ENCODE results near the gene LAMTOR2. TPM values are rescaled to one million over a fixed set of nuclear protein-coding genes. Genes with fewer than 3 reads are reported as not detected.
A peak's percentile ranks its signal among the peaks of the same experiment; 100 is the strongest.
"Not testable (repeated sequence)": the region's sequence is repeated elsewhere in the genome, so short reads cannot be mapped to it uniquely, and the experiment has no call there.

LAMTOR2 gene
- total RNA-seq, 1 donor from 2014 or later = 69.9 TPM

DNA sequence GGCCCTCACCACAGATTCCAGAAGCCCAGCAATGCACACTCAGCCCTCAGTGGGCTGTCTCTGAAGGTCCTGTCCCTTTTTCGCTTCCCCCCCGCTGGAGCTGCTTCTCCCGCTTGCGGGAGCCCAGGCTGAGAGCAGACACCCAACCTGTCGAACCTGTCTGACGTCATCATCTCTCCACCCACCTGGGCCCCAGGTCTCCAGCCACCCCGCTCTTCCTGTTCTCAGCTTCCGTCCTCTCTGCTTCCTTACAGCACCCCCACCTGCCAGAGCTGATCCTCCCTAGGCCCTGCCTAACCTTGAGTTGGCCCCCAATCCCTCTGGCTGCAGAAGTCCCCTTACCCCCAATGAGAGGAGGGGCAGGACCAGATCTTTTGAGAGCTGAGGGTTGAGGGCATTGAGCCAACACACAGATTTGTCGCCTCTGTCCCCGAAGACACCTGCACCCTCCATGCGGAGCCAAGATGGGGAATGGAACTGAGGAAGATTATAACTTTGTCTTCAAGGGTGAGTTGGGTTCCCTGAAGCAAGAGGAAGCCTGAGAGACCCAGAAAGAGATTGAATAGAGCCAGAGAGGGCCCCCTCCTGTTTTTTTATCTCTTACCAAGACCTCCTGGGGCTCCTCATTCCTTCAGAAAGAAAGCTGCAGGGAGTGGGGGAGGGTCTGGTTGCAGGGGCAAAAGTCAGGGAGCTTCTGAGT lies 6.5 kb downstream of the LAMTOR2 start, which contains the start of gene RAB25:
TSS of gene RAB25 (plus strand) at position 224 of the 700 bp plus-strand sequence. CDS start at position 465, 241 bp downstream.
- Mint-ChIP-seq H3K9me3 (no peaks in the 10 kb centered on the region), H3K4me3 (no peak within 1 kb of the TSS), H3K4me1 (peaks cover 11% of the 10 kb centered on the region), H3K36me3 (ENCODE audit: low read depth) (peaks cover 18% of the 10 kb centered on the region), H3K27me3 (no peaks in the 10 kb centered on the region), H3K27ac (no peak within 1 kb of the TSS)
- intact Hi-C loops (cut with micrococcal nuclease) = no loop called here
- no peak for DNase-seq

DNA sequence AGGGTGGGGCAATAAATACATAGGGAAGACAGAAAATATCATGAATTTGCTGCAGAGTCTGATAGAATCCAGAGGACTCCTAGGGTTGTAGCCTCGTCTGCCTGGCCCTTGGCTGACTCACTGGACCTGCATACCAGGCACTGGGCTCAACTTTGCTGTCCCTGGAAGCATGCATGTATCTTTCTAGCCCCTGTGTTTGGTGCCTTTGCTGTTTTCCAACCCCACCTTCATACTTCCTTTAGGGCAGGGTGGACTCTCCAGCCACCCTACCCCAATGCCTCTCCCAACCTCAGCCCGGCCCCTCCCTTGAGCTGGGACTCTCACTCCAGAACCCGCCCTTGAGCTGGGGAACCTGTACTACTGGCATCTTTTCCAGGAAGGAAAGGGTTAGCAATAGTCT lies 7.6 kb downstream of the LAMTOR2 start:
- no peak overlapping the region for H3K27ac Mint-ChIP-seq
- intact Hi-C loops (cut with micrococcal nuclease) = no loop called here
- no peaks in the 10 kb centered on the region for H3K27me3 Mint-ChIP-seq
- H3K4me3 Mint-ChIP-seq = no peak overlapping the region
- no peak for DNase-seq
- peaks cover 11% of the 10 kb centered on the region for H3K4me1 Mint-ChIP-seq
- no peaks in the 10 kb centered on the region for H3K9me3 Mint-ChIP-seq
- H3K36me3 Mint-ChIP-seq (ENCODE audit: low read depth) = peaks cover 13% of the 10 kb centered on the region

DNA sequence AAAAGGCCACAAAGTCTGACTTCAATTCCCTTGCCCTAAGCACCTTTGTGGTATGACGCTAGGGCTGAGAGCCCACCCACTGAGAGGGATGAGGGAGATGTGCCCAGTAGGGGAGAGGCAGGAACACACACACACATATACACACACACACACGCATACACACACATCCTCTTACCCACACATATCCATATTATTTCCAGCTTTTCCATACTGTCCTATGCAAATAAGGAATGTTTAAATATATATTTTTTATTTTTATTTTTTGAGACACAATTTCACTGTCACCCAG lies 9.4 kb downstream of the LAMTOR2 start:
- H3K4me3 Mint-ChIP-seq = no peak overlapping the region
- no peak overlapping the region for H3K27ac Mint-ChIP-seq
- no peaks in the 10 kb centered on the region for H3K9me3 Mint-ChIP-seq
- H3K36me3 Mint-ChIP-seq (ENCODE audit: low read depth) = peaks cover 2% of the 10 kb centered on the region
- peaks cover 11% of the 10 kb centered on the region for H3K4me1 Mint-ChIP-seq
- no peak for DNase-seq
- intact Hi-C loops (cut with micrococcal nuclease) = no loop called here
- no peaks in the 10 kb centered on the region for H3K27me3 Mint-ChIP-seq

DNA sequence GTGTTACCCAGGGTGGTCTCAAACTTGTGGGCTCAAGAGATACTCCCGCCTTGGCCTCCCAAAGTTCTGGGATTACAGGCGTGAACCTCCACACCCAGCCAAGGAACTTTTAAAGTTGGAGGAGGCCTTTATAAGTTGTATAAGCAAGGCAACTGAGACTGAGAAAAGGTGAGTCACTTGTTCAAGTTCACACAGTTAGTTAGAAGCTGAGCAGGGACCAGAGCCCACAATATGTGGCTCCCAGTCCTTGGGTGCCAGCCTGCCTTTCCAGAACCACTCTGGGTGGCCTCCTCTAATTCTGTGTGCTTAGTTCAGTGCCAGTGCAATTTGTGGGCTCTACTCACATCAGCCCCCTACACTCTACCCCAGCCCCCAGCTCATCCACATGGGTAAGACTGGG lies 10.0 kb downstream of the LAMTOR2 start:
- H3K27me3 Mint-ChIP-seq = peaks cover 2% of the 10 kb centered on the region
- no peak for DNase-seq
- intact Hi-C loops (cut with micrococcal nuclease) = loop anchor here (5.0 kb wide), 1 partner anchor 132 kb away; the partner anchor contains the start of gene KHDC4
- H3K36me3 Mint-ChIP-seq (ENCODE audit: low read depth) = no peaks in the 10 kb centered on the region
- H3K9me3 Mint-ChIP-seq = no peaks in the 10 kb centered on the region
- peaks cover 11% of the 10 kb centered on the region for H3K4me1 Mint-ChIP-seq
- no peak overlapping the region for H3K4me3 Mint-ChIP-seq
- no peak overlapping the region for H3K27ac Mint-ChIP-seq

DNA sequence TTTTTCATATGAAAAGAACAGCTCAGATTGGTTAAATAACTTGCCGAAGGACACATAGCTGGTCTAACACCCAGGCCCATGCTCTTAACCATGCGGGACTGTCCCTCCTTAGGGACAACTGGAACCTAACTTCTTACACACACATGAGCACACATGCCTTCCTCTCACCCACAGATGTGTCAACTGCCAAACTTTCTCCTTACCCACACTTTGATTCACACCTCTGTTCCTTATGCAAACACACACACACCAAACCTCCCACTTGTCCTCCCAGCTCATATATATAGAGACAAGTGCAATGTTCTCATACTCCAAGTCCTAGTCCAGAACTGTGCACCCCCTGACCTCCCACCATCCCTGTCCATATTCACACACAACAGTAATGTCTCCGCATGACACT lies 10.6 kb downstream of the LAMTOR2 start:
- intact Hi-C loops (cut with micrococcal nuclease) = loop anchor here (5.0 kb wide), 1 partner anchor 133 kb away; the partner anchor contains the start of gene KHDC4
- Mint-ChIP-seq H3K36me3 (ENCODE audit: low read depth) (no peaks in the 10 kb centered on the region), H3K4me1 (peaks cover 11% of the 10 kb centered on the region), H3K27me3 (peaks cover 2% of the 10 kb centered on the region), H3K4me3 (no peak overlapping the region), H3K27ac (peak overlapping the region; percentile 2), H3K9me3 (no peaks in the 10 kb centered on the region)
- DNase-seq = no peak

DNA sequence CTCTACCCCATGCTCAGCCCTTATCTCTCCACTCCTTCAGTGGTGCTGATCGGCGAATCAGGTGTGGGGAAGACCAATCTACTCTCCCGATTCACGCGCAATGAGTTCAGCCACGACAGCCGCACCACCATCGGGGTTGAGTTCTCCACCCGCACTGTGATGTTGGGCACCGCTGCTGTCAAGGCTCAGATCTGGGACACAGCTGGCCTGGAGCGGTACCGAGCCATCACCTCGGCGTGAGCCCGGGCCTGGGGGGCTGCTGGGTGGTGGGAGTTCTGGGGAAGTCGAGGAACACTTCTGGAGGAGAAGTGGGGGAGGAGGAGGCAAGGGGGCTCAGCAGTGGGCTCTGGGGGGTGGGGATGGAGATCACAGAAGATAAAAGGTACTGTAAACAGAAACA lies 11.3 kb downstream of the LAMTOR2 start:
- peaks cover 2% of the 10 kb centered on the region for H3K27me3 Mint-ChIP-seq
- DNase-seq = no peak
- no peak overlapping the region for H3K27ac Mint-ChIP-seq
- no peak overlapping the region for H3K4me3 Mint-ChIP-seq
- intact Hi-C loops (cut with micrococcal nuclease) = loop anchor here (1.0 to 5.0 kb wide), 2 partner anchors 40 to 134 kb away; partner anchors contain the start of gene KHDC4
- H3K9me3 Mint-ChIP-seq = no peaks in the 10 kb centered on the region
- H3K4me1 Mint-ChIP-seq = peaks cover 11% of the 10 kb centered on the region
- H3K36me3 Mint-ChIP-seq (ENCODE audit: low read depth) = no peaks in the 10 kb centered on the region

DNA sequence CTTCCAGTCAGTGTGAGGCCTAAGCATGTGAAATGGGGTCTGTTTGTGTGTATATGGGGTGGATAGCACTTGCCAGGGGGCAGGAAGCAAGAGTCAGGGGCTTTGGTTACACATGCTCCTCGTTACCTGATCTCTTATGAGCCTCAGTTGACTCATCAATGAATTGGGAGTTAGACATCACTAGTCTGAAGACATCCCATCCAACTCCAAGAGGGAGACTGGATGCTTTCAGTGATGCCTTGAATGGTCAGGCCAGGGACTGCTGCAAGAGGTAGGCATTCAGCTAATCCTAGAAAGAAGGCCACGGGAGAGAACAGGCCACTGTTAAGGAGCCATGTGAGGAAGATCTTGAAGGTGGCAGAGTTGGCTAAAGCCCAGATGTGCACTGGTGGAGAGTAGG lies 12.7 kb downstream of the LAMTOR2 start:
- Mint-ChIP-seq H3K27ac (no peak overlapping the region), H3K4me3 (no peak overlapping the region), H3K4me1 (peaks cover 11% of the 10 kb centered on the region), H3K27me3 (peaks cover 7% of the 10 kb centered on the region), H3K36me3 (ENCODE audit: low read depth) (no peaks in the 10 kb centered on the region), H3K9me3 (no peaks in the 10 kb centered on the region)
- intact Hi-C loops (cut with micrococcal nuclease) = loop anchor here (5.0 kb wide), 1 partner anchor 135 kb away; the partner anchor contains the start of gene KHDC4
- DNase-seq = no peak

DNA sequence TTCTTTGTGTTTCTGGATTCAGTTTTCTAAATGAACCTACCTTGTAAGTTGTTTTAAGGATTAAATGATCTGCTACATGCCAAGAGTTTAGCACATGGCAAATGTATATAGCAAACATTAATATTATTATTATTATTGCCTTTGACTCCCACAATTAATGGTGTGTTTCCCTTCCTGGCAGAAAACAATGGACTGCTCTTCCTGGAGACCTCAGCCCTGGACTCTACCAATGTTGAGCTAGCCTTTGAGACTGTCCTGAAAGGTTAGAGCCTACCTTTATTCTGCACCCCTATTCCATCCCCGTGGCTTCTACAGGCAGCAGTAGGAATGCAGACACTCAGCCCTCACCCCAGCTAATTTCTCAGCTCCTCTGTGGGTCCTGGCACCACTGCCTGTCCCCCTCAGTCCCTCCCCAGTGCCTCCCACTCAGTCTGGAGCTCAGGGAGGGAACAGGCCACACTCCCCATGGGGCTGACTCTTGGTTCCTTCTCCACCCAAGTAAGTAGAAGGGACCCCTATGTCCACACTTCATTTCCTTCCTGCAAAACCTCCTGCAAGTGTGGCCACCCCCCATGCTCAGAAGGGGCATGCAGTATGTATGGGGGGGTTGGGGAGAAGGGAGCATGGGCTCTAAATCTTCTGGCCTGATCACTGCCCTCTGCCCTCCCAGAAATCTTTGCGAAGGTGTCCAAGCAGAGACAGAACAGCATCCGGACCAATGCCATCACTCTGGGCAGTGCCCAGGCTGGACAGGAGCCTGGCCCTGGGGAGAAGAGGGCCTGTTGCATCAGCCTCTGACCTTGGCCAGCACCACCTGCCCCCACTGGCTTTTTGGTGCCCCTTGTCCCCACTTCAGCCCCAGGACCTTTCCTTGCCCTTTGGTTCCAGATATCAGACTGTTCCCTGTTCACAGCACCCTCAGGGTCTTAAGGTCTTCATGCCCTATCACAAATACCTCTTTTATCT lies 15.2 kb downstream of the LAMTOR2 start:
- Mint-ChIP-seq H3K27ac (no peak overlapping the region), H3K4me1 (peaks cover 11% of the 10 kb centered on the region), H3K4me3 (no peak overlapping the region), H3K27me3 (peaks cover 19% of the 10 kb centered on the region), H3K36me3 (ENCODE audit: low read depth) (no peaks in the 10 kb centered on the region), H3K9me3 (no peaks in the 10 kb centered on the region)
- intact Hi-C loops (cut with micrococcal nuclease) = loop anchor here (5.0 kb wide), 1 partner anchor 137 kb away; the partner anchor contains the start of gene KHDC4
- no peak for DNase-seq

DNA sequence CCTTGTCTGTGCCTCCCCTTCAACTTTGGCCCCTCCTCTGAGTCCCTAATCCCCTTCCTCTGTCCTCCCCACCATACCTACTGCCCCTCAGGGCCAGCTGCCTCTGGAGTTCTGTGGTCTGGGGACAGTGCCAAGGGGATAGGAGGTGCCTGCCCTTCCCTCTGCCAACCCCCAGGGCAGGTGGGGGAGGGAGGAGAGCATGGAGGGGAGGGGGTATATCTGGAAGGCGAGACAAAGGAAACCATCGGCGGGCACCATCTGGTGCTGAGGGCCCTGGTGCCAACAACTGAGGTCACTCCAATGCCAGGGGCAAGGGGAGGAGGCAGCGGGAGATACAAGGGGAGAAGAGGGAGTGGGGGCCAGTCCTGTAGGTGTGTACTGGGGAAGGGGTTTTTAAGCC lies 16.0 kb downstream of the LAMTOR2 start:
- intact Hi-C loops (cut with micrococcal nuclease) = no loop called here
- Mint-ChIP-seq H3K9me3 (no peaks in the 10 kb centered on the region), H3K4me3 (no peak overlapping the region), H3K27me3 (peaks cover 23% of the 10 kb centered on the region), H3K27ac (no peak overlapping the region), H3K36me3 (ENCODE audit: low read depth) (no peaks in the 10 kb centered on the region), H3K4me1 (peaks cover 8% of the 10 kb centered on the region)
- no peak for DNase-seq

DNA sequence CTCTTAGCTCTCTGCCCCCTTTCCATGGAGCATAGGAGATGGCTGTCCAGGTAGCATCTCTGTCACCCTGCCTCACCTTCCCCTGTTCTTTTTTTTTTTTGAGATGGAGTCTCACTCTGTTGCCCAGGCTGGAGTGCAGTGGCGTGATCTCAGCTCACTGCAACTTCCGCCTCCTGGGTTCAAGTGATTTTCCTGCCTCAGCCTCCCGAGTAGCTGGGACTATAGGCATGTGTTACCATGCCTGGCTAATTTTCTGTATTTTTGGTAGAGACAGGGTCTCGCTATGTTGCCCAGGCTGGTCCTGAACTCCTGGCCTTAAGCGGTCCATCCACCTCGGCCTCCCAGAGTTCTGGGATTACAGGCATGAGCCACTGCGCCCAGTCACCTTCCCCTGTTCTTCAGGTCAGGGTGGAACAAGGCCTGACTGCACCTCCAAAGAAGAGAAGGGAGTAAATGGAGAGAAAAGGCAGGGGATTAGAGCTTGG lies 16.8 kb downstream of the LAMTOR2 start:
- H3K27me3 Mint-ChIP-seq = peaks cover 25% of the 10 kb centered on the region
- H3K4me3 Mint-ChIP-seq; H3K9me3 Mint-ChIP-seq; H3K4me1 Mint-ChIP-seq; H3K27ac Mint-ChIP-seq; intact Hi-C loops (cut with micrococcal nuclease); DNase-seq; H3K36me3 Mint-ChIP-seq (ENCODE audit: low read depth): not testable (repeated sequence)

DNA sequence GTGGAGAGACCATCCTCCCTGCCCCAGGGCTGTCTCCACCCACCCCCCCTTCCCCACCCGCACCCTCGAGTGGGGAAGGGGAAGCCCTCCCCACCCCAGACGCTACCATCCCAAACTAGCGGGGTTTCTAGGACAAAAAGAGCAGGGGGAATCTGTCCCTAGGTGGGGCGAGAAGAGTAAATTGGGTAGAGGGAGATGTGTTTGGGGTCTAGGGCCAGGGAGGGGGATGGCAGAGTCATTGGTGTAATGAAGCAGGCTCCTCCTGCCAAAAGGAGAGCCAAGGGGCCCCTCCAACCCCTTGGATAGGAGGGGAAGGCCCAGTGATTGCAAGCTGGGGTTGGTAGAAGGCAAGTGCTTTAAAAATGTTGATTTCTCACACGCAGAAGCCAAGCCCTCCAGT lies 17.7 kb downstream of the LAMTOR2 start:
- H3K27me3 Mint-ChIP-seq = peaks cover 25% of the 10 kb centered on the region
- H3K27ac Mint-ChIP-seq = no peak overlapping the region
- DNase-seq = no peak
- H3K9me3 Mint-ChIP-seq = no peaks in the 10 kb centered on the region
- H3K4me1 Mint-ChIP-seq = peaks cover 2% of the 10 kb centered on the region
- H3K4me3 Mint-ChIP-seq = no peak overlapping the region
- intact Hi-C loops (cut with micrococcal nuclease) = no loop called here
- H3K36me3 Mint-ChIP-seq (ENCODE audit: low read depth) = no peaks in the 10 kb centered on the region

DNA sequence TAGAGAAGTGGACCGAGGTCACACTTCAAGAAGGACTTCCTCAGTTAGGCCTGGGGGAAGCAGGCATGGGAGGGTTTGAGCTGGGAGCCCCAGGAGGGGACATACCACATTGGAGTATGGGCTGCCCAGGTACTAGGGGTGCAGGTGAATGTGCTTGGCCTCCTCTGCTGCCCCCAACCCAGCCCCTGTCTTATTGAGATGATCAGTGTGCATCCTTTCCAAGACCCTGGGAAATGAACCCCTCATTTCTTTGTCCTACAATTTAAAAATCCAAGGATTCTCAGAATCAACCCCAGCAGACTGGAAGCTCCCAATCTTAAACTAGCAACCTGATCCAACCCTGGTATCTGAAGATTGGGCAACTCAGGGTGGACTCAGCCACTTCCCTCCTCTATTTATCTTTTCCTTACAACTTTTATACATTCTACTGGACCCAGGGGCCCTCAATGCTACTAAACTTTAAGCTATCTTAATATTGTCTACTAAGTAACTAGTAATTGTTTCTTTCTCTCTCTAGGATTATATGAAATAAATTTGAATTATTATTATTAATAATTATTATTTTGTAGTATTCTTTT lies 18.6 kb downstream of the LAMTOR2 start:
- H3K4me3 Mint-ChIP-seq = no peak overlapping the region

DNA sequence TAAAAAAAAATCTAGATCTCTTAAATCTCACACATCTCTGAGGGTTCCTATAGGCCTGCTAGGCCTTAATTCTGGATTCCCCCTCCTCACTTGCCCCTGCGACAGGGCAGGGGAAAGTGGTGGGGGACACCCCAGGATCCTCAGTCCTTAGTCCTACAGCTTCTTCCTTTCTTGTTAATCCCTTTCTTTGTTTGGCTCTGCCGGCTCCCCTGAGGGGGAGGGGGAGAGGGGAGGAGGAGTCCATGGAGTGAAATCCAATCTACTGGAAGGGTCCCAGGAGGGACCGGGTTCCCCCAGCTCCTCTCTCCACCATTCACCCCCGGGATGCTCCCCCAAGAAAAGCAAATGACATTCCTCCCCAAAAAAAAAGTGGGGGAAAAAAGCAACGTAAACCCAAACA lies 19.2 kb downstream of the LAMTOR2 start:
- peaks cover 36% of the 10 kb centered on the region for H3K27me3 Mint-ChIP-seq
- H3K27ac Mint-ChIP-seq = no peak overlapping the region
- H3K4me1 Mint-ChIP-seq = peaks cover 2% of the 10 kb centered on the region
- no peaks in the 10 kb centered on the region for H3K36me3 Mint-ChIP-seq (ENCODE audit: low read depth)
- no peaks in the 10 kb centered on the region for H3K9me3 Mint-ChIP-seq
- intact Hi-C loops (cut with micrococcal nuclease) = no loop called here
- no peak overlapping the region for H3K4me3 Mint-ChIP-seq
- no peak for DNase-seq

More for the DNA sequence above, 18.6 kb downstream of the LAMTOR2 start:
- intact Hi-C loops (cut with micrococcal nuclease) = no loop called here
- no peak for DNase-seq
- peaks cover 31% of the 10 kb centered on the region for H3K27me3 Mint-ChIP-seq
- no peaks in the 10 kb centered on the region for H3K9me3 Mint-ChIP-seq
- peaks cover 2% of the 10 kb centered on the region for H3K4me1 Mint-ChIP-seq
- no peaks in the 10 kb centered on the region for H3K36me3 Mint-ChIP-seq (ENCODE audit: low read depth)
- H3K27ac Mint-ChIP-seq = no peak overlapping the region

DNA sequence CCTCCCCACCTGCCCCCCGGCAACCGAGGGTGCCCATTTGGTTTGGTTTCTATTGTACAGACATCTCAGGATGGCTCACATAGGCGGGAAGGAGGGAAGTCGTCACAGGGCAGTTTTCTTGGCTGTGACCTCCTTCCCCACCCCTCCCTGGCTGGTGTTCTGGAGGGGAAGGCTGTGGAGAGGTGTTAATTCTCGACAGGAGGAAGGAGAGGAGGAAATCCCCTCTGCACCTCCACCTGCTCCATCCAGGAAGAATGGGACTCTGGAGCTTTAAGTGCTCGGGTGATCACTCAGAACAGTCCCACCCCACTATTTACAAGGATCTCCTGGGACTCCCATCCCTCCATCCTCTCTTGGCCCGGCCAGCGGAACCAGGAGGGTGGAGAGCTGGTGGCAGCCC lies 20.1 kb downstream of the LAMTOR2 start:
- Mint-ChIP-seq H3K9me3 (no peaks in the 10 kb centered on the region), H3K4me1 (peaks cover 2% of the 10 kb centered on the region), H3K27ac (no peak overlapping the region), H3K27me3 (peaks cover 41% of the 10 kb centered on the region), H3K36me3 (ENCODE audit: low read depth) (no peaks in the 10 kb centered on the region), H3K4me3 (no peak overlapping the region)
- no peak for DNase-seq
- intact Hi-C loops (cut with micrococcal nuclease) = no loop called here
